Measurements from ENCODE around the gene PBX2. TPM values are rescaled to one million over a fixed set of nuclear protein-coding genes. Genes with fewer than 3 reads are reported as not detected.

The PBX2 gene
- total and polyA plus RNA-seq, 2 of the 4 experiments (the other 2 are of a cell fraction) = 17.7 to 56.8 TPM

- no peaks in the 10 kb centered on the region for H3K9me3 ChIP-seq (ENCODE audit: control insufficient read depth, insufficient read depth, low read length)
- H2BK15ac ChIP-seq (ENCODE audit: low read depth, low read length) = no peak overlapping the region
- peaks cover 4% of the 10 kb centered on the region for H3K4me1 ChIP-seq (ENCODE audit: control insufficient read depth, insufficient read depth, low read length)
- no peaks in the 10 kb centered on the region for H4K20me1 ChIP-seq (ENCODE audit: insufficient read depth, low read length)
- no TSS peak for BruUV-seq (replicated peaks)
- dilution Hi-C loops (cut with HindIII; ENCODE audit: low sequenced_read_pairs, unreplicated experiment) = no loop called here
- H2BK20ac ChIP-seq (ENCODE audit: low read depth, low read length) = no peak overlapping the region
- no peak overlapping the region for H2BK120ac ChIP-seq (ENCODE audit: low read depth, low read length)
- no peak overlapping the region for H2BK5ac ChIP-seq (ENCODE audit: low read depth, low read length, poor library complexity, severe bottlenecking)
- no peak overlapping the region for H3K27ac ChIP-seq (ENCODE audit: insufficient read depth, low read length)
- no peak overlapping the region for H3K4ac ChIP-seq (ENCODE audit: low read depth, low read length)
- no peak overlapping the region for H2AFZ ChIP-seq (replicated peaks; ENCODE audit: low read length, poor library complexity)
- intact Hi-C loops (cut with micrococcal nuclease) = no loop called here
- H2AK5ac ChIP-seq (ENCODE audit: low read depth, low read length) = no peak overlapping the region
- H3K36me3 ChIP-seq (ENCODE audit: control insufficient read depth, insufficient read depth, low read length) = peaks cover 50% of the 10 kb centered on the region
- H4K5ac ChIP-seq (ENCODE audit: low read depth, low read length) = no peak overlapping the region
- H3K56ac ChIP-seq (ENCODE audit: extremely low read depth, insufficient read depth, low read length) = no peak overlapping the region
- no peak overlapping the region for H3K4me2 ChIP-seq (ENCODE audit: low read depth, low read length)
- H3K23ac ChIP-seq (ENCODE audit: low read depth, low read length) = no peak overlapping the region
- peaks cover 26 to 51% of the 10 kb centered on the region in 2 experiments; a peak in 3 of 4 replicates for H3K79me1 ChIP-seq (ENCODE audit: low read depth in 1 of 2, low read length in 2 of 2)
- no peak overlapping the region for H3K4me3 ChIP-seq (ENCODE audit: insufficient read depth, low read depth, low read length)
- no CpG with 5 or more reads among the region's 11 CpGs for WGBS, 2 experiments (ENCODE audit: extremely low coverage in 2 of 2, insufficient read length in 1 of 2)
- H3K27me3 ChIP-seq (ENCODE audit: control insufficient read depth, insufficient read depth, low read length) = no peaks in the 10 kb centered on the region
- no peak overlapping the region for H4K91ac ChIP-seq (ENCODE audit: insufficient read depth, low read depth, low read length)
- H3K14ac ChIP-seq (replicated peaks; ENCODE audit: low read depth, low read length) = no peak overlapping the region
- POLR2A ChIA-PET (ENCODE audit: unreplicated experiment) = no interaction called here
- TF ChIP-seq RCOR1 (IDR thresholded peaks at IDR 0.05; ENCODE audit: insufficient replicate concordance, low read length) = no peak
- TF ChIP-seq, protein P1, sequence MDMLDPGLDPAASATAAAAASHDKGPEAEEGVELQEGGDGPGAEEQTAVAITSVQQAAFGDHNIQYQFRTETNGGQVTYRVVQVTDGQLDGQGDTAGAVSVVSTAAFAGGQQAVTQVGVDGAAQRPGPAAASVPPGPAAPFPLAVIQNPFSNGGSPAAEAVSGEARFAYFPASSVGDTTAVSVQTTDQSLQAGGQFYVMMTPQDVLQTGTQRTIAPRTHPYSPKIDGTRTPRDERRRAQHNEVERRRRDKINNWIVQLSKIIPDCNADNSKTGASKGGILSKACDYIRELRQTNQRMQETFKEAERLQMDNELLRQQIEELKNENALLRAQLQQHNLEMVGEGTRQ (IDR thresholded peaks at IDR 0.05; ENCODE audit: low read depth, low read length) = no peak
- no peak for TF ChIP-seq MAZ (IDR thresholded peaks at IDR 0.05; ENCODE audit: borderline replicate concordance, low read depth, low read length)
- TF ChIP-seq POLR2A (IDR thresholded peaks at IDR 0.05; ENCODE audit: low read depth, low read length) = no peak
- TF ChIP-seq, protein P2, sequence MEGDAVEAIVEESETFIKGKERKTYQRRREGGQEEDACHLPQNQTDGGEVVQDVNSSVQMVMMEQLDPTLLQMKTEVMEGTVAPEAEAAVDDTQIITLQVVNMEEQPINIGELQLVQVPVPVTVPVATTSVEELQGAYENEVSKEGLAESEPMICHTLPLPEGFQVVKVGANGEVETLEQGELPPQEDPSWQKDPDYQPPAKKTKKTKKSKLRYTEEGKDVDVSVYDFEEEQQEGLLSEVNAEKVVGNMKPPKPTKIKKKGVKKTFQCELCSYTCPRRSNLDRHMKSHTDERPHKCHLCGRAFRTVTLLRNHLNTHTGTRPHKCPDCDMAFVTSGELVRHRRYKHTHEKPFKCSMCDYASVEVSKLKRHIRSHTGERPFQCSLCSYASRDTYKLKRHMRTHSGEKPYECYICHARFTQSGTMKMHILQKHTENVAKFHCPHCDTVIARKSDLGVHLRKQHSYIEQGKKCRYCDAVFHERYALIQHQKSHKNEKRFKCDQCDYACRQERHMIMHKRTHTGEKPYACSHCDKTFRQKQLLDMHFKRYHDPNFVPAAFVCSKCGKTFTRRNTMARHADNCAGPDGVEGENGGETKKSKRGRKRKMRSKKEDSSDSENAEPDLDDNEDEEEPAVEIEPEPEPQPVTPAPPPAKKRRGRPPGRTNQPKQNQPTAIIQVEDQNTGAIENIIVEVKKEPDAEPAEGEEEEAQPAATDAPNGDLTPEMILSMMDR (conservative IDR thresholded peaks at IDR 0.05; ENCODE audit: low read depth, low read length) = no peak
- TF ChIP-seq BHLHE40 (IDR thresholded peaks at IDR 0.05; ENCODE audit: low read depth, low read length) = no peak
- TF ChIP-seq FOS (IDR thresholded peaks at IDR 0.05; ENCODE audit: low read depth, low read length) = no peak
- no peak for TF ChIP-seq CEBPB (IDR thresholded peaks at IDR 0.05; ENCODE audit: low read depth, low read length)
- no peak for TF ChIP-seq NFE2L2 (IDR thresholded peaks at IDR 0.05; ENCODE audit: low read depth, low read length)
- no peak for TF ChIP-seq SMC3 (IDR thresholded peaks at IDR 0.05; ENCODE audit: low read depth, low read length)
- TF ChIP-seq RAD21 (IDR thresholded peaks at IDR 0.05; ENCODE audit: low read length) = no peak
- TF ChIP-seq ELK1 (IDR thresholded peaks at IDR 0.05; ENCODE audit: borderline replicate concordance, low read depth, low read length) = no peak
- no peak for TF ChIP-seq MAFK (IDR thresholded peaks at IDR 0.05; ENCODE audit: low read depth, low read length)
- no peak overlapping the region for H3K9ac ChIP-seq (ENCODE audit: low read depth, low read length)
- no peak overlapping the region for H3K18ac ChIP-seq (ENCODE audit: low read depth, low read length)
- peaks cover 31% of the 10 kb centered on the region for H3K9me1 ChIP-seq (ENCODE audit: insufficient read depth, low read length)
- DNase-seq = no peak
- H2AK9ac ChIP-seq (replicated peaks; ENCODE audit: low read depth, low read length, poor library complexity) = peak overlapping the region; percentile 23
- no peak for ATAC-seq (ENCODE audit: low read depth)
- CTCF ChIA-PET = no interaction called here
- no peak overlapping the region for H4K8ac ChIP-seq (ENCODE audit: low read depth in 2 of 2, low read length in 2 of 2)
- in situ Hi-C loops (cut with MboI; ENCODE audit: low sequenced_read_pairs) = loop anchor here (10.0 kb wide), 1 partner anchor 195 kb away; the partner anchor contains the start of gene DXO
Observed at GRCh38 chr6:32170294-32170693, 19.7 kb downstream of the PBX2 start.
